GM12872 (cell line): ENCODE measurements around the gene TRIM4.

Source experiments
- TF ChIP-seq, protein P1 (sequence below): IDR thresholded peaks from 3 replicates; pipeline ENCODE4 v1.5.1; 2011; ENCODE audit warnings: low read depth, mild to moderate bottlenecking, low read length, moderate library complexity; ENCODE audit not compliant: insufficient read depth

Gene TRIM4

DNA sequence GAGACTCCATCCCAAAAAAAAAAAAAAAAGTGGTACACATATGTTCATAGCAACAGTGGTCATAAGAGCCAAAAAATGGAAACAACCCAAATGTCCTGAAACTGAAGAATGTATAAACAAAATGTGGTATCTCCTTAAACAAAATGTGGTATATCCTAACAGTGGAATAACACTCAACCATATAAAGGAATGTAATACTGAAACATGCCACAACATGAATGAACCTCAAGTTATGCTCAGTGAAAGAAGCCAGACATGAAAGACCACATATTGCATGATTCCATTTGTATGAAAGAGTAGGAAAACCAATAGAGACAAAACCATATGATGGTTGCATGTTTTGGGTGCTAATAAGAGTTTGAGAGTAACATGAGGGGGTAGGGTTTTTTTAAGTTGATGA lies 7.0 kb upstream of the TRIM4 start:
- TF ChIP-seq, protein P1, sequence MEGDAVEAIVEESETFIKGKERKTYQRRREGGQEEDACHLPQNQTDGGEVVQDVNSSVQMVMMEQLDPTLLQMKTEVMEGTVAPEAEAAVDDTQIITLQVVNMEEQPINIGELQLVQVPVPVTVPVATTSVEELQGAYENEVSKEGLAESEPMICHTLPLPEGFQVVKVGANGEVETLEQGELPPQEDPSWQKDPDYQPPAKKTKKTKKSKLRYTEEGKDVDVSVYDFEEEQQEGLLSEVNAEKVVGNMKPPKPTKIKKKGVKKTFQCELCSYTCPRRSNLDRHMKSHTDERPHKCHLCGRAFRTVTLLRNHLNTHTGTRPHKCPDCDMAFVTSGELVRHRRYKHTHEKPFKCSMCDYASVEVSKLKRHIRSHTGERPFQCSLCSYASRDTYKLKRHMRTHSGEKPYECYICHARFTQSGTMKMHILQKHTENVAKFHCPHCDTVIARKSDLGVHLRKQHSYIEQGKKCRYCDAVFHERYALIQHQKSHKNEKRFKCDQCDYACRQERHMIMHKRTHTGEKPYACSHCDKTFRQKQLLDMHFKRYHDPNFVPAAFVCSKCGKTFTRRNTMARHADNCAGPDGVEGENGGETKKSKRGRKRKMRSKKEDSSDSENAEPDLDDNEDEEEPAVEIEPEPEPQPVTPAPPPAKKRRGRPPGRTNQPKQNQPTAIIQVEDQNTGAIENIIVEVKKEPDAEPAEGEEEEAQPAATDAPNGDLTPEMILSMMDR, result no peak

DNA sequence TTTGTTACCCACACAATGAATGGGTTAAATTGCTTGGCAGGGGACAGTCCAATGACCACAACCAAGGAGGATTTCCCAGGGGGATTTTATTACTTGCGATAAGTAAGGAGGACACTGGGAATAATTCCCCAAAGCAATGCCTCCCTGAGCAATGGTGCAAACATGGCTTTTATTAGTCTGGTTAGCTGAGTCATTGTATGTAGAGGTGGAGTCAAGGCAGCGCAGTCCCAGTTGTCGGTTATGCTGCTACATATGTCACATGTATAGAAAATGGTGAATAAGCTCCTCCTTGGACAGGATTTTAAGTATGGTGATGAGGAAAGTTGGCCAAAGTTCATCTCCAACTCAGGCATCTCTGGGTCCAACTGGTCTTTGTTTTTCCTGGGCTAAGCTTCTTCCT lies 3.9 kb upstream of the TRIM4 start:
- TF ChIP-seq, protein P1, result no peak

DNA sequence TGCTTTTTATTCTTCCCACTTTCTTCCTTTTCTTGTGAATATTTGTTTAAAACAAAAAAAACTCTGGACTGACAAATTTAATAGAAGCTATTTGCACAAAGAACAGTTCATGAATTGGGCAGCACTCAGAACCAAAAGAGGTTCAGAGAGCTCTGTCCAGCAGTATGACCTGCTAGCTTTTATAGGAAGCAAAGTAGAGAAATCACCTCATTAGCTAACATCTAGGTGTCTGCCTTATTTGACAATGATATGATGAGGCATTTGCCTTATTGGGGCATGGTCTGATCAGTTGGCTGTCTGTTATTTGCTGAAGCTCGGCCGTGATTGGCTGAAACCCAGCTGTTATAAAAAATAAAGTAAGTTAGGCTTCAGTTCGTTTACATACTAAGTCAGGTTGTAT lies 819 bp upstream of the TRIM4 start:
- TF ChIP-seq, protein P1, result no peak

DNA sequence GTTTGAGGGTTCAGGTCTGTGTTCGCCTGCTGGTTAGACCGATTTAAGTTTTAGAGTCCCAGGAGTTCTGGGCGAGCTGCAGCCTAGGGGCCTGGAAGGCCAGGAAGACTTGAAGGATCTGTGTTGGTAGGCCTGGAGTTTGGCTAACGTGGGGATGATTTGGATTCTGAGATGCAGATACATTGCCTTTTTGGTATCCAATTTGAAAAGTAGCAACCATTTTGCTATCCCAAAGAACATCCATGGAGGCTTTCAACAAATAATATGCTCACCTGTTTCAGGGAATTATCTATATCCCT lies 433 bp upstream of the TRIM4 start:
- TF ChIP-seq, protein P1, result no peak

DNA sequence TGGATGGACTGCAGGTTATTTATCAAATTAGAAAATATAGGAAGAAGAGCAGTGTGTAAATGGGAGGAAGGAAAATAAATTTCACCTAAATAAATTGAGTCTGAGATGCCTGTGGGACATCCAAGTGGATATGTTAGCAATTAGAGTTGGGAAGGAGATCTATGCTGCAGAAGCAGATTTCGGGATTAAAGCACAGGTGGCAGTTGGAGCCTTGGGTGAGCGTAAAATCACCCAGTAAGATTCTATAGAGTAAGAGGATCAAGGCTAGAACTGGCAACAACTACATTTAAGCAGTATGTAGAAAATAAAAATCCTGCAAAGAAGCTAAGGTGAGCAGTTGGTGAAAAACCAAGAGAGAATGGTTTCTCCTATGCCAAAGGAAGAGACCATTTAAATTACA lies 8.4 kb downstream of the TRIM4 start:
- TF ChIP-seq, protein P1, result no peak

DNA sequence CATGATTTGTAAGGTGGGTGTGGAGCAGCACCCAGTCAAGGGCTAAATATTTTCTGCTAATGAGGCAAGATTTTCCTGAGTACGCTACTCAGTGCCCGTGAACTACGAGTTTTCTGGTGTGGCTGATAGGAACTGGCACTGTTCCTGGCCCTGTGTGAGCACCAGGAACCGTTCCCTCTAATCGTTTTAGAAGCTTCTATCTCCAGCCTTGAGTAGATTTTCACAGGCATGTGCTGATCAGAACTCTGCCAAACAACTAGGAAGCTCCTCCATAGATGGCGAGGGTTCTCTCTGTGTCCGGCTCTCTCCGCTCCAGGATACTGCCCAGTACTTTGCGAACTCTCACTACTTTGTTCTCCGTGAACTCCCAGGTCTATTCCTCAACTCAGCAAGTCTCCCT lies 17.7 kb downstream of the TRIM4 start:
- TF ChIP-seq, protein P1, result no peak

DNA sequence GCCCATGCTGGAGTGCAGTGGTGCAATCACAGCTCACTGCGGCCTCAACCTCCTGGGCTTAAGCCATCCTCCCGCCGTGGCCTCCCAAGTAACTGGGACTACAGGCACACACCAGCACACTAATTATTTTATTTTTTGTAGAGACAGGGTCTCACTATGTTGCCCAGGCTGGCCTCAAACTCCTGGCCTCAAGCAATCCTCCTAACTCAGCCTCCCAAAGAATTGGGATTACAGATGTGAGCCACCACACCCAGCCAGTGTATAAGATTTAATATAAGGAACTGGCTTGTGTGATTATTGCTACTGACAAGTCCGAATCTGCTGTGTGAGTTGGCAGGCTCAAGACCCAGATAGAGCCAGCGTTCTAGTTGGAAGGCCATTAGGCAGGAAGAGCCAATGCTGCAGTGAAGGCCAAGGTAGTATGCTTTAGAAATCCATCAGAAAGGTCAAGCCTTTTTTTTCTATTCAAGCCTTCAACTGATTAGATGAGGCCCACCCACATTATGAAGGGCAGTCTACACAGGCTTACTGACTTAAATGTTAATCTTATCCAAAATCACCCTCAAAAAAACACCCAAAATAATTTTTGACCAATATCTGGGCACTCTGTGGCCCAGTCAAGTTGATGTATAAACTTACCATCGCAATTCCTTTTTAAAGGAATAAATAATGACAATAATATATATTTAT lies 19.4 kb downstream of the TRIM4 start:
- TF ChIP-seq, protein P1, result no peak
